Trophoblast cell (in vitro differentiated cells and primary cell): ENCODE results near the gene GOLGA8N.

Experiments used
- DNase-seq, 2 donors: peaks; one replicate each; pipeline ENCODE4 v3.0.0-alpha.2; 2016
- H2AFZ ChIP-seq: 2 replicates; pipeline ENCODE4 v1.6.1; 2013; ENCODE audit warnings: low read length, moderate library complexity, mild to moderate bottlenecking; ENCODE audit not compliant: insufficient read depth, poor library complexity
- H2AK5ac ChIP-seq: 2 replicates; pipeline ENCODE4 v1.6.1; 2013; ENCODE audit warnings: mild to moderate bottlenecking, low read length
- H2BK120ac ChIP-seq: 2 replicates; pipeline ENCODE4 v1.6.1; 2013; ENCODE audit warnings: low read length, mild to moderate bottlenecking, moderate library complexity; ENCODE audit not compliant: insufficient read depth, poor library complexity
- H2BK12ac ChIP-seq: 2 replicates; pipeline ENCODE4 v1.6.1; 2013; ENCODE audit warnings: mild to moderate bottlenecking, low read length, moderate library complexity
- H2BK5ac ChIP-seq: 2 replicates; pipeline ENCODE4 v1.6.1; 2013; ENCODE audit warnings: low read length, low read depth, moderate library complexity, mild to moderate bottlenecking; ENCODE audit not compliant: poor library complexity
- H3K14ac ChIP-seq: 2 replicates; pipeline ENCODE4 v1.6.1; 2013; ENCODE audit warnings: mild to moderate bottlenecking, low read length
- H3K18ac ChIP-seq: 2 replicates; pipeline ENCODE4 v1.6.1; 2013; ENCODE audit warnings: mild to moderate bottlenecking, low read length
- H3K23ac ChIP-seq: 2 replicates; pipeline ENCODE4 v1.6.1; 2013; ENCODE audit warnings: low read length
- H3K27ac ChIP-seq: 2 replicates; pipeline ENCODE4 v1.5.1; 2013; ENCODE audit warnings: low read depth, mild to moderate bottlenecking, inconsistent platforms, low read length, moderate library complexity
- H3K27me3 ChIP-seq: 2 replicates; pipeline ENCODE4 v1.6.1; 2013; ENCODE audit warnings: inconsistent platforms, mild to moderate bottlenecking, low read length, moderate library complexity; ENCODE audit not compliant: insufficient read depth
- H3K36me3 ChIP-seq, 2 experiments: 1 replicate in 1 of 2; 2 replicates in 1 of 2; pipeline ENCODE4 v1.6.1; 2013; ENCODE audit warnings: low read length in 2 of 2, mild to moderate bottlenecking in 2 of 2, moderate library complexity in 1 of 2; ENCODE audit not compliant: insufficient read depth in 2 of 2, control insufficient read depth in 1 of 2
- H3K4ac ChIP-seq: 2 replicates; pipeline ENCODE4 v1.6.1; 2013; ENCODE audit warnings: low read depth, mild to moderate bottlenecking, low read length, moderate library complexity
- H3K4me1 ChIP-seq, 2 experiments: 1 replicate in 1 of 2; 2 replicates in 1 of 2; pipeline ENCODE4 v1.6.1; 2013; ENCODE audit warnings: low read length in 2 of 2, mild to moderate bottlenecking in 2 of 2, moderate library complexity in 1 of 2; ENCODE audit not compliant: insufficient read depth in 2 of 2, control insufficient read depth in 1 of 2
- H3K4me2 ChIP-seq: 2 replicates; pipeline ENCODE4 v1.6.1; 2013; ENCODE audit warnings: inconsistent platforms, mild to moderate bottlenecking, low read length, moderate library complexity
- H3K4me3 ChIP-seq: 2 replicates; pipeline ENCODE4 v1.5.1; 2013; ENCODE audit warnings: mild to moderate bottlenecking, low read depth, low read length, inconsistent platforms
- H3K79me1 ChIP-seq: one replicate; pipeline ENCODE4 v1.6.1; 2013; ENCODE audit warnings: low read length
- H3K79me2 ChIP-seq: 2 replicates; pipeline ENCODE4 v1.6.1; 2013; ENCODE audit warnings: low read length, mild to moderate bottlenecking; ENCODE audit not compliant: control insufficient read depth, insufficient read depth, poor library complexity
- H3K9ac ChIP-seq: 2 replicates; pipeline ENCODE4 v1.6.1; 2013; ENCODE audit warnings: mild to moderate bottlenecking, low read length
- H3K9me3 ChIP-seq: 2 replicates; pipeline ENCODE4 v1.6.1; 2013; ENCODE audit warnings: low read depth, mild to moderate bottlenecking, control low read depth, inconsistent platforms, low read length; ENCODE audit not compliant: insufficient read depth
- H4K12ac ChIP-seq: 2 replicates; pipeline ENCODE4 v1.6.1; 2013; ENCODE audit warnings: low read depth, mild to moderate bottlenecking, low read length, moderate library complexity
- H4K8ac ChIP-seq: 2 replicates; pipeline ENCODE4 v1.6.1; 2013; ENCODE audit warnings: low read depth, mild to moderate bottlenecking, low read length, moderate library complexity
- H4K91ac ChIP-seq: one replicate; pipeline ENCODE4 v1.6.1; 2013; ENCODE audit warnings: low read depth, mild to moderate bottlenecking, low read length, moderate library complexity
- WGBS: extraction: QIAGEN DNeasy Blood & Tissue Kit; methylation state at CpG from one replicate; pipeline ENCODE4 v1.1.7; 2013; ENCODE audit warnings: missing lambda C conversion rate; ENCODE audit not compliant: insufficient read length, insufficient coverage; ENCODE audit errors: extremely low coverage; 5-methylcytosine and 5-hydroxymethylcytosine counted together

The GOLGA8N gene

GRCh38 chr15:32641517-32642059 is 48.3 kb downstream of the GOLGA8N start, which contains the start of gene SCG5:
Gene SCG5 (plus strand): TSS chr15:32641710. CDS start chr15:32643593, 1,883 bp downstream.
- no peaks in the 10 kb centered on the region for H3K4me1 ChIP-seq
- DNase-seq: peak in 1 of 2 donors; percentile 6
- H4K12ac ChIP-seq: no peak within 1 kb of the TSS
- no peaks in the 10 kb centered on the region for H3K79me1 ChIP-seq
- no peak within 1 kb of the TSS for H4K8ac ChIP-seq
- H3K27me3 ChIP-seq: no peaks in the 10 kb centered on the region
- no peak within 1 kb of the TSS for H3K14ac ChIP-seq
- no peak within 1 kb of the TSS for H3K23ac ChIP-seq
- H3K27ac ChIP-seq: no peak within 1 kb of the TSS
- no peak within 1 kb of the TSS for H3K4ac ChIP-seq
- H3K4me2 ChIP-seq: peak within 1 kb of the TSS; percentile 62
- no peaks in the 10 kb centered on the region for H3K79me2 ChIP-seq
- no peak within 1 kb of the TSS for H4K91ac ChIP-seq
- H2BK5ac ChIP-seq: no peak within 1 kb of the TSS
- no CpG with 5 or more reads among the region's 22 CpGs for WGBS
- H3K9ac ChIP-seq: no peak within 1 kb of the TSS
- no peak within 1 kb of the TSS for H2BK120ac ChIP-seq
- no peak within 1 kb of the TSS for H2AK5ac ChIP-seq
- H3K36me3 ChIP-seq: peaks cover 2 to 5% of the 10 kb centered on the region in 2 experiments
- H2AFZ ChIP-seq: peak within 1 kb of the TSS; percentile 23
- H3K9me3 ChIP-seq: no peaks in the 10 kb centered on the region
- H2BK12ac ChIP-seq: no peak within 1 kb of the TSS
- H3K4me3 ChIP-seq: peak within 1 kb of the TSS; percentile 33
- no peak within 1 kb of the TSS for H3K18ac ChIP-seq

DNA sequence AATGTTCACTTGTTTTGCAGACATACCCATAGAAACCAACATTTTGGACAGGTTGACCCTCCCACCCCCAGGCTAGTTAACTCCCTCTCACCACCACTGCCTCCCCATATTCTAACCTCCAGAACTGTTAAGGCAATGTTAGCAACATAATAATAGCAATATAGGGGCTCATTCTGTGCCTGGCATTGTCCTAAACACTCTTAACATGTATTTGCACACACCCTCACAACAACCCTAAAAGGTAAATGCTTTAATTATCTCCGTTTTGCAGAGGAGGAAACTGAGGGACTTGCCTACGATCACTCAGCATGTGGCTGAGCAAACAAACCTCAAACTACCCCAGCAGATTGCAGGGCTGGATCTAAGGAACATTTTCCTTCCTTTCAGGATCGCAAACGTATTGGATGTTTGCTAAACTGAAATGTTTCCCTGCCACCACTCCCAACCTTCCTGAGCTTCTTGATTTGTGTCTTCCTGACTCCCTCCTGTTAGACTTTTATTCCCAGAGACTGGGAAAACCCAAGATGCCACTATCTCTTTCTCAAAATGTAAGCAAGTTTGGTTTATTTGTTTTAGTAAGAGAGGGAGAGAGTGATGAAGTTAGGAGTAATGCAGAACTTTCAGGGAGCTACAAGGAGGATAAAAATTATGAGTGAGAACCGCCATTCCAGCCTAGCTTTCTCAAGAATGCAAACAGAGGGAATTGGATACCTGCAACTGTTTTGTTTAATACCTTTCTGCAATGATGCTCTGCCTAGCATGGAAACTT is 49.6 kb downstream of the GOLGA8N start:
- H3K4me2 ChIP-seq: no peak overlapping the region
- H4K8ac ChIP-seq: no peak overlapping the region
- no peak overlapping the region for H3K14ac ChIP-seq
- H3K79me2 ChIP-seq: no peaks in the 10 kb centered on the region
- H4K12ac ChIP-seq: no peak overlapping the region
- H2AFZ ChIP-seq: no peak overlapping the region
- H3K9ac ChIP-seq: no peak overlapping the region
- no peak overlapping the region for H2BK120ac ChIP-seq
- no peak overlapping the region for H3K27ac ChIP-seq
- WGBS: no CpG with 5 or more reads among the region's 5 CpGs
- no peaks in the 10 kb centered on the region for H3K4me1 ChIP-seq
- H3K4me3 ChIP-seq: no peak overlapping the region
- H3K4ac ChIP-seq: no peak overlapping the region
- H2BK12ac ChIP-seq: no peak overlapping the region
- H2BK5ac ChIP-seq: no peak overlapping the region
- DNase-seq: no peak
- no peak overlapping the region for H3K18ac ChIP-seq
- H3K23ac ChIP-seq: no peak overlapping the region
- H4K91ac ChIP-seq: no peak overlapping the region
- no peaks in the 10 kb centered on the region for H3K9me3 ChIP-seq
- H3K27me3 ChIP-seq: no peaks in the 10 kb centered on the region
- no peaks in the 10 kb centered on the region for H3K79me1 ChIP-seq
- no peak overlapping the region for H2AK5ac ChIP-seq
- peaks cover 0 to 2% of the 10 kb centered on the region in 2 experiments for H3K36me3 ChIP-seq

GRCh38 chr15:32643907-32644445 is 50.7 kb downstream of the GOLGA8N start:
- Histone ChIP-seq H3K4me2 (no peak overlapping the region), H3K79me2 (no peaks in the 10 kb centered on the region), H3K23ac (no peak overlapping the region), H2BK12ac (no peak overlapping the region), H2AFZ (no peak overlapping the region), H3K79me1 (no peaks in the 10 kb centered on the region), H3K27me3 (no peaks in the 10 kb centered on the region), H4K12ac (no peak overlapping the region), H3K4me1 (no peaks in the 10 kb centered on the region), H3K18ac (no peak overlapping the region), H3K36me3 (no peaks in the 10 kb centered on the region), H2BK120ac (no peak overlapping the region), H3K4me3 (no peak overlapping the region), H4K91ac (no peak overlapping the region), H3K9ac (no peak overlapping the region), H3K4ac (no peak overlapping the region), H4K8ac (no peak overlapping the region), H3K27ac (no peak overlapping the region), H3K9me3 (no peaks in the 10 kb centered on the region), H2BK5ac (no peak overlapping the region), H2AK5ac (no peak overlapping the region), H3K14ac (no peak overlapping the region)
- DNase-seq: no peak
- no CpG with 5 or more reads among the region's 1 CpG for WGBS

GRCh38 chr15:32646291-32646690 is 53.0 kb downstream of the GOLGA8N start:
- H2BK120ac ChIP-seq: no peak overlapping the region
- H3K4me2 ChIP-seq: no peak overlapping the region
- no peaks in the 10 kb centered on the region for H3K27me3 ChIP-seq
- H3K36me3 ChIP-seq: no peaks in the 10 kb centered on the region
- no peak overlapping the region for H3K18ac ChIP-seq
- H2BK12ac ChIP-seq: no peak overlapping the region
- whole genome bisulfite sequencing: no CpG with 5 or more reads among the region's 5 CpGs
- no peak overlapping the region for H4K91ac ChIP-seq
- no peak overlapping the region for H2AK5ac ChIP-seq
- no peak overlapping the region for H3K4me3 ChIP-seq
- no peak overlapping the region for H4K12ac ChIP-seq
- no peak overlapping the region for H3K9ac ChIP-seq
- no peaks in the 10 kb centered on the region for H3K4me1 ChIP-seq
- no peak for DNase-seq
- H3K79me1 ChIP-seq: no peaks in the 10 kb centered on the region
- H3K79me2 ChIP-seq: no peaks in the 10 kb centered on the region
- no peak overlapping the region for H2AFZ ChIP-seq
- H2BK5ac ChIP-seq: no peak overlapping the region
- H3K4ac ChIP-seq: no peak overlapping the region
- no peak overlapping the region for H3K27ac ChIP-seq
- no peak overlapping the region for H3K14ac ChIP-seq
- H3K23ac ChIP-seq: no peak overlapping the region
- H3K9me3 ChIP-seq: no peaks in the 10 kb centered on the region
- H4K8ac ChIP-seq: no peak overlapping the region
